Astrocyte (in vitro differentiated cells and primary cell): Measurements from ENCODE around the gene MYO16.

Source experiments
- EZH2 ChIP-seq: IDR thresholded peaks from 2 replicates; pipeline ENCODE4 v1.6.1; 2012; ENCODE audit warnings: mild to moderate bottlenecking, low read length, inconsistent platforms; ENCODE audit not compliant: insufficient read depth
- TF ChIP-seq, protein P1 (sequence below): IDR thresholded peaks from 2 replicates; pipeline ENCODE4 v1.5.1; 2011; ENCODE audit warnings: low read depth, mild to moderate bottlenecking, inconsistent platforms, low read length, moderate library complexity; ENCODE audit not compliant: insufficient read depth

- TF ChIP-seq, protein P1, sequence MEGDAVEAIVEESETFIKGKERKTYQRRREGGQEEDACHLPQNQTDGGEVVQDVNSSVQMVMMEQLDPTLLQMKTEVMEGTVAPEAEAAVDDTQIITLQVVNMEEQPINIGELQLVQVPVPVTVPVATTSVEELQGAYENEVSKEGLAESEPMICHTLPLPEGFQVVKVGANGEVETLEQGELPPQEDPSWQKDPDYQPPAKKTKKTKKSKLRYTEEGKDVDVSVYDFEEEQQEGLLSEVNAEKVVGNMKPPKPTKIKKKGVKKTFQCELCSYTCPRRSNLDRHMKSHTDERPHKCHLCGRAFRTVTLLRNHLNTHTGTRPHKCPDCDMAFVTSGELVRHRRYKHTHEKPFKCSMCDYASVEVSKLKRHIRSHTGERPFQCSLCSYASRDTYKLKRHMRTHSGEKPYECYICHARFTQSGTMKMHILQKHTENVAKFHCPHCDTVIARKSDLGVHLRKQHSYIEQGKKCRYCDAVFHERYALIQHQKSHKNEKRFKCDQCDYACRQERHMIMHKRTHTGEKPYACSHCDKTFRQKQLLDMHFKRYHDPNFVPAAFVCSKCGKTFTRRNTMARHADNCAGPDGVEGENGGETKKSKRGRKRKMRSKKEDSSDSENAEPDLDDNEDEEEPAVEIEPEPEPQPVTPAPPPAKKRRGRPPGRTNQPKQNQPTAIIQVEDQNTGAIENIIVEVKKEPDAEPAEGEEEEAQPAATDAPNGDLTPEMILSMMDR = no peak
- TF ChIP-seq EZH2 = no peak
Measured at GRCh38 chr13:109212650-109213049, 583.2 kb downstream of the MYO16 start.
